Mucosa of stomach (tissue), 1 donor: ENCODE results near the gene CAMTA1.

Experiments
- H3K27me3 ChIP-seq: one replicate; pipeline ENCODE4 v1.7.0; 2013; ENCODE audit warnings: mild to moderate bottlenecking, low read length; ENCODE audit not compliant: control insufficient read depth, insufficient read depth
- H3K36me3 ChIP-seq: one replicate; pipeline ENCODE4 v1.7.0; 2013; ENCODE audit warnings: low read length; ENCODE audit not compliant: control insufficient read depth, insufficient read depth
- H3K4me1 ChIP-seq: one replicate; pipeline ENCODE4 v1.7.0; 2013; ENCODE audit warnings: mild to moderate bottlenecking, low read length; ENCODE audit not compliant: control insufficient read depth, insufficient read depth
- H3K4me3 ChIP-seq: one replicate; pipeline ENCODE4 v1.7.0; 2013; ENCODE audit warnings: low read length
- H3K9ac ChIP-seq: one replicate; pipeline ENCODE4 v1.7.0; 2013; ENCODE audit warnings: mild to moderate bottlenecking, low read length, moderate library complexity
- H3K9me3 ChIP-seq: one replicate; pipeline ENCODE4 v1.7.0; 2013; ENCODE audit warnings: mild to moderate bottlenecking, low read length, moderate library complexity; ENCODE audit not compliant: control insufficient read depth
- donor health status: Pancreatic carcinoma.

CAMTA1 gene

DNA sequence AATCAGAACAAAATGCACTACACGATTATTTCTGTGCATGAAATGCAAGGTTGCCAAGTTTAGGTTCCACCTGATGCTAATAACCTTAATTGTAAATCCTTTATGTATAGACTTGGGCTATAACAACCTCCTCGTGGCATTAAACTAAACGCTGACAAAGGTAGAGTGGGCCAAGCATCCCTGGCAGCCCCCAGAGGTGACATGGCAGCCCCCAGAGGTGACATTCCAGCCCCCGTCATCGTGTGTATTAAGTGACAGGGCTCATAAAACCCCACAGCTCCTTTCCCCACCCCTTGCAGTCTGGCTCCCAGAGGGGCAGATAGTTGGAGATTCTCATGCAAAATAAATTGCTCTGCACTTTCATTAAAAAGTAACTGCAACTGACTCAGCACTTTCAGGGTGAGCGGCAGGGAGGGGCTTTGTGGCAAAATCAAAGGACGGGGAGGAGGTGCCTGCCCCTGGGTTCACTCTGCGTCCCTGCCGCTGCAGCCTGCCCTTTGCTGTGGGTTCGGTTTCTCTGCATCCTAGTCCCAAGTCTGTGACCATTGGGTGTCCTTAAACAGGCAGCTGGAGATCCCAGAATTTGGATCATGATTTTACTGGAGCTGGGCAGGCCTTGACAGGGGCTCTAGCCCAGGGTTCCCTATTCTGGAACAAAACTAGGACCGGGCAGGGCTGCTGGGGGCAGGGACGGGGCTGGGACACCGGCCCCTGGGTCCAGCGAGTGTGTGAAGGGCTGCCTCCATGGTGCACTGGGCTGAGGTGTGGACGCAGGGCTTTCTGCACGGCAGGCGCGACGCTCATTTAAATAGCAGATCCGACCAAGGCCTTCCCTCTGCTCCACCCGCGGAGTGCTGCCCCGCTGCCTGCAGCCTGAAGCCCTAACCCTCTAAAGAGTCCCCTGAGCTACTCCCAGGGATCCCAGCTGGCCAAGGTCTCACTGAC lies 751.0 kb downstream of the CAMTA1 start:
- peaks cover 8% of the 10 kb centered on the region for H3K4me1 ChIP-seq
- H3K27me3 ChIP-seq: peaks cover 18% of the 10 kb centered on the region

DNA sequence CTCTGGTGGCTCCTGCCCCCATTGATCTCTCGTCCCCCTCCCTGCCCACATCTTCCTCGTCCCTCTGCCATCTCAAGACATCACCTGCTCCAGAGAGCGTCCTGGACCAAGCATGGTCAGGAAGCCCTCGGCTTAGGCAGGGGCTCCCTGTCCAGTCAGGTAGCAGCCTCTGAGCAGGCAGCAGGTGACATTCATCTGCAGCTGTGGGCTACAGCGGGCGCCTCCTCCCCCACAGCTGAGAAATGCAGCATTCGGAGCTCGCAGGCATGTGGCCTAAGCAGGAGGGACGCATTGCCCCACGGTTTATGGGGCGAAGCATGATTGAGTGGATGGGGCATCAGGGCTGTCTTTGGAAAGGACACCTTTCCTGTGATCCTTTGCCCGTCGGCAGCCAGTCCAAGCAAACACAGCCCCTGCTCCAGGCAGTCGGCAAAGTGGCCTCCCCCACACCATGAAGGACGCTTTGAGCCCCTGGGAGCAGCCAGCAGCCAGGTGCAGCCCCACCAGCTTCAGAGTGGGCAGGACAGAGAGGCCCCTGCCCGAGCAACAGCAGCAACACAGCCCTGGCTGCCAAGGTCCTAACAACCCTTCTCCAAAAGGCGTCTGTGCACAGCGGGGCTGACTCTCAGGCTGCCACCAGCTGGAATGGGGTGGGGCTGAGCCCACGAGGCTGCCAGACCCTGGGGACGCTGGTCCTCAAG lies 751.8 kb downstream of the CAMTA1 start:
- H3K9ac ChIP-seq: no peak overlapping the region
- peaks cover 18% of the 10 kb centered on the region for H3K27me3 ChIP-seq
- peaks cover 8% of the 10 kb centered on the region for H3K4me1 ChIP-seq
- no peaks in the 10 kb centered on the region for H3K36me3 ChIP-seq
- H3K9me3 ChIP-seq: no peaks in the 10 kb centered on the region
- no peak overlapping the region for H3K4me3 ChIP-seq

More for the DNA sequence above, 751.0 kb downstream of the CAMTA1 start:
- H3K36me3 ChIP-seq: no peaks in the 10 kb centered on the region
- H3K9me3 ChIP-seq: no peaks in the 10 kb centered on the region
- no peak overlapping the region for H3K4me3 ChIP-seq
- H3K9ac ChIP-seq: no peak overlapping the region

DNA sequence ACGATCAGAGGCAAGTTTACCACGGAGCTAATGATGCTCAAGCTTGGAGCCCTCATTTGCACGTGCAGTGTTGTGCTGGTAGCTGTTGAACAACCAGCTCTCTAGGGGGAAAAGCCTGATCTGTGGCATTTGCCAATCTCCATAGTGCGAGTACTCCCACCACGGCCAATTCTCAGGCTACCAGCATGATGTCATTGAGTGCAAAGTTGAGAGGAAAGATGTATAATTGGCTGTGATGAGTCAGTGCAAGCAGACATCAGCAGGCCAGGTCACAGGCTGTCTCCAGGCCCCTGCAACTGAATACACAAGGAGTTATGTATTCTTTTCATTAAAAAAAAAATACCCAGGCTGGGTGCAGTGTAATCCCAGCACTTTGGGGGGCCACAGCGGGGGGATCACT lies 752.8 kb downstream of the CAMTA1 start:
- H3K4me3 ChIP-seq: no peak overlapping the region
- peaks cover 18% of the 10 kb centered on the region for H3K27me3 ChIP-seq
- H3K9me3 ChIP-seq: no peaks in the 10 kb centered on the region
- H3K36me3 ChIP-seq: no peaks in the 10 kb centered on the region
- H3K9ac ChIP-seq: no peak overlapping the region
- H3K4me1 ChIP-seq: peaks cover 8% of the 10 kb centered on the region

DNA sequence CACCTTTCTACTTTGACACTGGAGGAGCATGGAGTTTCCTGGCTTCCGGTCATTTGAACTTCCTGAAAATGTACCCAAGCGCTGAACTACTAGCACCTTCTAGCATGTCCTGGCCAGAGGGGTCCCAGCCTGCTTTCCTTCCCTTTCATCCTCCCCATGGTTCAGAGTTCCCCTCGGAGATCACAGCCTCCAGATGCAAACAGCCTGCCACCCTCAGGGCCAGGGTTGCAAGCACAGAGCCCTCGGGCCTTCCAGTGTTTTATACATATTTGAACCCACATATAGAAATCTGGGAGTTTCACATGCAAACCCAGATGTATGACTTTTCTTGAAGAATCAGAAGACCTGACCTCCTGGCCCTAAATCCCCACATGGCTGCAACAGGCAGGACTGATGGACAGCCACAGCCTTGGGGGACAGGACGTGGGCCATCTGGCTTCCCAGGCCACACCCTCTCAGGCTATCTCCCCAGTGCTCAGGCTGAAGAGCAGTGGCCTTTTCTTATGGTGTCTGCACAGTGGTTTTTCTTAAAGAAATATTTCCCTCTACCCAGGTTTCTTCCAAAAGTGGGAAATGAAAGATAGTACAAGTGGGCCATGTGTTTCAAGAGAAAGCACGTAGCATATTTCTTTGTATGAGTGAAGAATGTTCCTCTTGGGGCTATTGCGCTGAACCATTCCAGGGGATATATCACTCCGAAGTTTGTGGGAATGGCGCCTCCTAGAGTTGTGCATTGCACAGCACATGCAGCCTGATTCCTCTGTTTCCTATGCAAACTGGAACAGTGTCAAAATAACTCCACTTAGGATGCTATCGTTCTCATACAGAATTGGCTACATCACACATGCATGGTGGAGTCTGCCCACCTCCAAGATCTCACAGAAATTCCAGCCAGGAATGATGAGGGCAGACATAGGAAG lies 753.9 kb downstream of the CAMTA1 start:
- Histone ChIP-seq H3K36me3 (no peaks in the 10 kb centered on the region), H3K4me3 (no peak overlapping the region), H3K9ac (no peak overlapping the region), H3K9me3 (no peaks in the 10 kb centered on the region), H3K27me3 (peaks cover 17% of the 10 kb centered on the region), H3K4me1 (peaks cover 4% of the 10 kb centered on the region)

DNA sequence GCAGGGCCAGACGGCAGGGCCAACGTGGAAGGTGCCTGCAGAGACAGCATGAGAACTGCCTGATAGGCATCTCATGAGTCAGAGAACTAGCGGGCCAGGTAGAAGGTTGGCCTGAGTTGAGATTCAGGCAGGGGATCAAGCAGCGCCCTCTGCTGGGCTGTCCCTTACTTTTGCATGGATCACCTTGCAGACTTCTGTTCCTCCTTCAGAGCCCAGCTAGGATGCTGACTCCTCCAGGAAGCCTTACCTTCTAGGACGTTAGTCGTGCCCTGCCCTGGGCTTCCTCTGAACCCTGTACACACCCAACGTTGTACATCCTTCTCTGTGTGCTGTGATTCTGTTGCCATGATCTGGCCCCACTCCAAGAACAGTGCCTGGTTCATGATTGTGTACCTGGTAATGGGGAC lies 754.5 kb downstream of the CAMTA1 start:
- no peaks in the 10 kb centered on the region for H3K4me1 ChIP-seq
- H3K9me3 ChIP-seq: no peaks in the 10 kb centered on the region
- no peaks in the 10 kb centered on the region for H3K36me3 ChIP-seq
- H3K4me3 ChIP-seq: no peak overlapping the region
- peaks cover 10% of the 10 kb centered on the region for H3K27me3 ChIP-seq
- no peak overlapping the region for H3K9ac ChIP-seq

DNA sequence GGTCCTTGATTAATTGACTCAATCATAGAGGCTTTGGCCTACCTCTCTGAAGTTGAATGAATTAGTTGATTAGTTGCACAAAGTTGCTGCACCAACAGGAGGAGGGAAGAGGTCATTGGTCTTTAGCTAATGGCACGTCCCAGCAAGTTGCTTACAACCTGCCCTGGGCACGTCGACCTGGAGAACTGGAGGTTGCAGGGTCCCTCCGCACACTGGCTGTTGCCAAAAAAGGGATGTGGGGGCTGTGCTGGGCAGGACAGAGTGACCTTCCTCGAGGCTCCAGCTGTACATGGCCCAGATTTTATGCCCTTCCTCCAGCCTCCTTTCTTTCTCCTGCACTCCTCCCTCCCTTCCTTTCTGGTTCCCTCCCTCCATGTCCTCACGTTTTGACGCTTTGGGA lies 755.6 kb downstream of the CAMTA1 start:
- H3K9me3 ChIP-seq: no peaks in the 10 kb centered on the region
- no peaks in the 10 kb centered on the region for H3K4me1 ChIP-seq
- no peak overlapping the region for H3K9ac ChIP-seq
- no peaks in the 10 kb centered on the region for H3K36me3 ChIP-seq
- peaks cover 4% of the 10 kb centered on the region for H3K27me3 ChIP-seq
- no peak overlapping the region for H3K4me3 ChIP-seq

DNA sequence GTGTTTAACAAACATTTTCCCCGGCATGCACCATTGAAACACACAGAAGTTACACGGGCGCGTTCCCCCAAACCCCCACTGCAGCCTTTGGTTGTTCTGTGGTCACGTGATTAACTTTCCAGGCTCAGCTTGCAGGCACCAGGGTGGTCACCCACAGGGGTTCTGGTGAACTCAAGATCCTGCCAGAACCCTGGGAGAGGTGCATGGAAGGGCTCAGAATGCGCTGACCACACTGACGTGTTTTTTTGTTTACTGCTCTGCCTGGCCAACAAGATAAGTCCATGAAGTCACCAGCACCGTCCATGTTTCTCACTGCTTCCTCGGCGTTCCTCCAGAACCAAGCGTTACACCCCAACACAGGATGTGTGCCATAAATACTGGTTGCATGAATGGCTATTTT lies 756.4 kb downstream of the CAMTA1 start:
- H3K36me3 ChIP-seq: no peaks in the 10 kb centered on the region
- no peaks in the 10 kb centered on the region for H3K4me1 ChIP-seq

DNA sequence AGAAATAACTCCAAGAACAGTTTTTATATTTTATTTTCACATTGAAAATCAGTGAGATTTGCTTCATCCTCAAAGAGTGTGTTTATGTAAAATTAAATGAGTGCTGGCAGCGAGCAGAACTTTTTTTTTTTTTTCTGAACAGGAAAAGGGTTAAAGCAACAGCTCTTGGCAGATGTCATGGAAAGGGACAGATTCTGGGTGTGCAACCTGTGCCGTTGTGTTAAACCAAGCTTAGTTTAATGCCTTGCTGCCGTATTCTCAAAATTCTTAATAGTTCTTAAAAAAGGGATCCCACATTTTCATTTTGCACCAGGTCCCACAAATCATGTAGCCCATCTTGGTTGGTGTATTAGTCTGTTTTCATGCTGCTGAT lies 758.5 kb downstream of the CAMTA1 start:
- Histone ChIP-seq H3K4me1 (no peaks in the 10 kb centered on the region), H3K9me3 (no peaks in the 10 kb centered on the region), H3K36me3 (no peaks in the 10 kb centered on the region), H3K27me3 (no peaks in the 10 kb centered on the region), H3K9ac (no peak overlapping the region), H3K4me3 (no peak overlapping the region)

More for the DNA sequence above, 756.4 kb downstream of the CAMTA1 start:
- Histone ChIP-seq H3K4me3 (no peak overlapping the region), H3K9me3 (no peaks in the 10 kb centered on the region), H3K27me3 (peaks cover 4% of the 10 kb centered on the region), H3K9ac (no peak overlapping the region)

DNA sequence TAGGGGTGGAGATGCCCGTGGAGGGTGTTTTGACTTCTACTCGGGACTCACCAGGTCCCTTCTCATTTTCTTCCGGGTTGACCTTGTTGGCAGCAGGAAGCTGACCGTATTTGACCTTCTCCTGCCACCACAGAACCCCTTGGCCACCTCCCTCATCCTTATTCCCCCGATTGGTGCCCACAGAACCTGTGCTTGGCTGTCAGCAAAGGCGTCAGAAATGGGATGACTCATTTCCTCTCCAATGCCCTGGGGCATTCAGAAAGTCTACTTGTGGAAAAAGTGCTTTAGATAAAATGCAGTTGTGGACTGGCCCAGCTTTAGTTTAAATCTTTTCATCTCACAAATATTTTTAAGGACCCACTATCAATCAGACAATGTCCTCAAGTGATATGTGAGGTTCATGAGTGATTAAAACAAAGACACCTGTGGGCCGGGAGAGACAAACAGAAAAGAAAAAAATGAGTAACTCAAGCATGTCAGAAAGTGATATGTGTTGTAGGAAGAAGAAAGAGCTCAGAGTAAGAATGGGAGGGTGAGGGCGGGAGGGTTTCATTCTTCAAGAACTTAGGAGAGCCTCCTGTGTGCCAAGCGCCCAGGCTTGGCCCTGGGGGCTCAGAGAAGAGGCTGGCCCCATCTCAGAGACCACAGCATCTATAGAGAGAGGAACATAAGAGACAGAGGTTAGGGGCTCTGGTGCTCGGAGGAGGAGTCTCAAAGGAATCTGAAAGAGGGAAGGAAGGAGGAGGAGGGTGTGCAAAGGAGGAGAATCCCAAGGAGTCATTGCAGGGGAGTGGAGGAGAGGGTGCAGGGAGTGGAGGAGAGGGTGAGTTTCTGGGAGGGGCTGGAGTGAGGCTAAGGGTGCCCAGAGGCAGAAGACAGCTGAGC lies 764.3 kb downstream of the CAMTA1 start:
- H3K9me3 ChIP-seq: no peaks in the 10 kb centered on the region
- no peaks in the 10 kb centered on the region for H3K36me3 ChIP-seq
- no peak overlapping the region for H3K9ac ChIP-seq
- no peaks in the 10 kb centered on the region for H3K27me3 ChIP-seq
- H3K4me1 ChIP-seq: peaks cover 27% of the 10 kb centered on the region
- no peak overlapping the region for H3K4me3 ChIP-seq

DNA sequence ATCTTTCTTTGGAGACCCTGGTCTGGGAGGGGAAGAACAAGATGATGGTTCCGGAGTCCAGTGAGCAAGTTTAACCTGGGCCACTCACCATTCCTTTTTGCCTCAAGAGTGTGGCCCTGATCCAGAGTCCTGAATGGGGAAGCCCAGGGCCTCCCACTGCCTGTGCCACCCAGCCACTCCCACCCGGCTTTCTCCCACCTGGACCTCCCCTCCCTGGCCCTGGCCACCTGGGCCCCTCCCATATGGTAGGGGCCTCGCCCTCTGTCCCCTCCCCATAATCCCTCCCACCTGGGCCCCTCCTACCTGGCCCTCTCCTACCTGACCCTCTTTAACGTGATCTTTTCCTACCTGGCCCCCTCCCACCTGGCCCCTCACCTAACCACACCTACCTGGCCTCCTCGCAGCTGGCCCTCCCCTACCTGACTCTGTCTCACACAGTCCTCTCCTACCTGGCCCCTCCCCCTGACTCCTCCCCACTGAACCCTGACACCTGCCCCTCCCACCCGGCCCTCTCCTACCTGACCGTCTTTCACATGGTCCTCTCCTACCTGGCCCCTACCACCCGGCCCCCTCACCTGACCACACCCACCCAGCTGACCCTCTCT lies 765.1 kb downstream of the CAMTA1 start:
- no peaks in the 10 kb centered on the region for H3K27me3 ChIP-seq
- no peak overlapping the region for H3K9ac ChIP-seq
- no peaks in the 10 kb centered on the region for H3K9me3 ChIP-seq
- no peak overlapping the region for H3K4me3 ChIP-seq
- peaks cover 35% of the 10 kb centered on the region for H3K4me1 ChIP-seq
- H3K36me3 ChIP-seq: no peaks in the 10 kb centered on the region

DNA sequence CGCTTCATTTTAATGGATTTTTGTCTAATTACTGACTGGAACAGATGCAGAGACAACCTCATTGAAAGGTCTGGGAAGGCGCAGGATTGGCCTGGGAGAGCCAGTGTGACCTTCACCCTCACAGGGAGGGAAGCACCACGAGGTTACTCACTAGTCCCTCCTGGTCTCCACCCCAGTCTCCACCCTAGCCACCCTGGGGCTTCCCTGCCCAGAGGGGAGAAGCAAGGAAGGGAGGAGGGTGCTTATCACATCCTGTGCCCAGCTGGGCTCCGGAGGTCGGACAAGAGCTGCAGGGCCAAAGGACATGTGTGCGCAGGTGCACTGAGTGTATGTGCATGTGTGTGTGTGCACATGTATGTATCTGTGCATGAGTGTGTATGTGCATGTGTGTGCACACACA lies 765.7 kb downstream of the CAMTA1 start:
- no peak overlapping the region for H3K4me3 ChIP-seq
- no peaks in the 10 kb centered on the region for H3K27me3 ChIP-seq
- H3K9ac ChIP-seq: no peak overlapping the region
- peaks cover 35% of the 10 kb centered on the region for H3K4me1 ChIP-seq
- H3K9me3 ChIP-seq: no peaks in the 10 kb centered on the region
- H3K36me3 ChIP-seq: no peaks in the 10 kb centered on the region
